Cardiac fibroblast (primary cell): Measurements from ENCODE around the gene SLC47A2.

Experiments
- DNase-seq, 2 donors: peaks; one replicate each; pipeline versions ENCODE4 v3.0.0 to v3.0.0-alpha.2; 2010; ENCODE audit warnings: low read depth in 2 of 2
- H3K4me3 ChIP-seq, 2 donors: replicated peaks in 1 of 2; 1 replicate in 1 of 2; 2 replicates in 1 of 2; pipeline ENCODE4 v1.5.1; 2011; ENCODE audit warnings: low read depth in 2 of 2, low read length in 2 of 2, mild to moderate bottlenecking in 2 of 2, moderate library complexity in 1 of 2
- CTCF ChIP-seq: IDR thresholded peaks from one replicate; pipeline ENCODE4 v1.5.1; 2011; ENCODE audit warnings: low read depth, mild to moderate bottlenecking, low read length, inconsistent platforms

Gene SLC47A2

GRCh38 chr17:19719355-19720209, 3.2 kb upstream of the SLC47A2 start:
- DNase-seq: no peak
- no peak overlapping the region for H3K4me3 ChIP-seq
- TF ChIP-seq CTCF: no peak

DNA sequence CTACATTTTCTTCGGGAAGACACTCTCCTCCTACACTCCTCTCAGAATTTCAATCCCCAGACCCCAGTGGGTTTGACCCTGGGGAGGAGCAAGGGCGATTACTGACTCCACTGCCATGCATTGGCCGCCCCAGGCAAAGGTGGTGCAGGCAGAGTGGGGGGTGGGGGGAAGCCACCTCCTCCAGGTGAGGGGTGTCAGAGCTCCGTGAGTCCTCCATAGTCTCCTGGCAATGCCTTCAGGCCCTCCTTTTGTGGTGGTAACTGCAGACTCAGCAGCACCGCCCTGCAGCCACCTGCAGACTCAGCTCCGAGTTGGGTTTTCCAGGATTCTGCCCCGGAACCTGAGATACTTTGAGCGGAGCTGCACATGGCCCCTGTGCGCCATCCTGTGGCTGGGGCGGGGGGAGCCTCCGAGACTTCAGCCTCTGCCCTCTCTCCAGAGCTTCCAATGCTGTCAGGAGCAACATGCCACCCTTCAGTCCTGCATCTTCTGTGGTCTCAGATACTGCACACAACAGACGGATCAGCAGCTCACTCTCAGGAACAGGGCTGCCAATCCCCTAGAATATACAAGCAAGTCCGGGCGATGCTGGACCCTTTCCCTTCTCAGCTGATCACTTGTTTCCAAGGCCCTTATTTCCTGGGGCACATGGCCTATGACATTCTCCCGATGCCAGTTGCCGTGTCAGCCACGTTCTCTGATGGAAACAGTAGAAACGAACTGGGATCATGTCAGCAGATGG, 2.4 kb upstream of the SLC47A2 start:
- DNase-seq: no peak
- no peak overlapping the region for H3K4me3 ChIP-seq
- no peak for TF ChIP-seq CTCF

GRCh38 chr17:19718041-19718612, 1.7 kb upstream of the SLC47A2 start:
- no peak for DNase-seq
- H3K4me3 ChIP-seq: no peak overlapping the region
- TF ChIP-seq CTCF: no peak

DNA sequence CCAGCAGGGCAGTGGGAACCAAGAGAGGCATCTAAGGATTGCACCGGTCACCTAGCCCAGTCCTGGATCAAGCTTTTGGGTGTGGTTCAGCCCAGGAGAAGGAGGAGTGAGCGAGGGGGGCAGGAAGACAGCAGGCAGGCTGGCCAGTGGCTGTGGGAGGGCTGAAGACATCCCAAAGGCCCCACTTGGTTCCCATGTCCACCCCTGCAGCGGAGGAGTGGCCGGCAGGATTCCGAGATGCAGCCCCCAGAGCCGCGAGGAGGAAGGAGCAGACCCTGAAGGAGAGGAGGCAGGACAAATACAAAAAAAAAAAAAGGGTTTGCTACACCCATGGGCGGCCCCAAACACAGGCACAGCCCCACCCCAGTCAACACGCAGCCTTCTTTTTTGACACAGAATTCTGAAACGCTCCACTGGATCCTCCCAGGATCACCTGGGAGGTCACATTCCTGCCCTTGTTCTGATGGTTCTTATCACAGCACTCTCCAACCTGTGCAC, 1.1 kb upstream of the SLC47A2 start:
- DNase-seq: no peak
- no peak for TF ChIP-seq CTCF
- H3K4me3 ChIP-seq: no peak overlapping the region

- no peak overlapping the region for H3K4me3 ChIP-seq
- DNase-seq: no peak
- TF ChIP-seq CTCF: no peak
These were observed 612 bp upstream of the SLC47A2 start for GRCh38 chr17:19717031-19717360.

DNA sequence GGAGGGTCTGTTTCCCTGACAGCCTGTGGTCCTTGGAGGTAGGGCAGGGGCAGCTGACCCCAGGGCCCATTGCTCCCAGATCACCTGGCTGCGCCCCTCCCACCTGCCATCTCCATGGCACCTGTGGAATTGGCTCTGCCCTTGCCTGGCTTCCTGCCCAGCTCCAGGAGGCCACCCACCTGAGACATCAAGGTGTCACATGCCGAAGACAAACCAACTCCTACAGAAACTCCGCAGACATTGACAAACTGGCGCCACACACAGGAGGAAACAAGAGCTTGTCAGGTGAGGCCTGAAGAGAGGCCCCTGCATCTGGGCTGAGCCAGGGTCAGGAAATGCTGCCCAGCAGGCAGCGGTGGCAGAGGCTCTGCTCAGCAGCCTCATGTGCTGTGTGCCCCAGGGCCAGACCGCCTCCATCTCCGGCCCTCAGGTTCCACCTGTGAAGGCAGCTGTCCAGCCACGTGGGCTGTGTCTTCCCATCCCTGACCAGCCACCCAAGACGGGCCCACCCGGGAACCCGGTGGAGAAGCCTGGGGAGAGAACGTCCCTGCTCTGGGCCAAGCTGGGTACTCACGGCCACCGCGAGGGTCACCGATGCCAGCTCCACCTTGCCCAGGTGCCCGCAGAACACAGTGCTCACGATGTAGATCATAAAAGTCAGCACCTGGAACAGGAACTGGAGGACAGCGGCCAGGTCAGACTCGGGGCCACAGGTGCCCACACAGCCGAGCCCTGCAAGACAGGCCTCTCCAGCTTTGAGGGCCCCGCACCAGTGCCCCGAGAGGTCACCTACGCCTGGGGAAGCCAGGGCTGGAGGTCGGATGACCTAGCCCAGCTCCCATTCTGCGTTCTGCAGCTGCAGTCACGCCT, 1.6 kb downstream of the SLC47A2 start:
- no peak for DNase-seq
- no peak for TF ChIP-seq CTCF
- no peak overlapping the region for H3K4me3 ChIP-seq
